HG03432 (cell line): ENCODE data around the gene GRHL1.
"Not testable (repeated sequence)": the region's sequence is repeated elsewhere in the genome, so short reads cannot be mapped to it uniquely, and the experiment has no call there.

Experiments
- ATAC-seq: cut with Tn5 transposase; IDR thresholded peaks from one replicate; pipeline ENCODE4 v1.9.1; 2021; ENCODE audit warnings: mild to moderate bottlenecking, moderate library complexity; ENCODE audit not compliant: unreplicated experiment

Gene GRHL1

DNA sequence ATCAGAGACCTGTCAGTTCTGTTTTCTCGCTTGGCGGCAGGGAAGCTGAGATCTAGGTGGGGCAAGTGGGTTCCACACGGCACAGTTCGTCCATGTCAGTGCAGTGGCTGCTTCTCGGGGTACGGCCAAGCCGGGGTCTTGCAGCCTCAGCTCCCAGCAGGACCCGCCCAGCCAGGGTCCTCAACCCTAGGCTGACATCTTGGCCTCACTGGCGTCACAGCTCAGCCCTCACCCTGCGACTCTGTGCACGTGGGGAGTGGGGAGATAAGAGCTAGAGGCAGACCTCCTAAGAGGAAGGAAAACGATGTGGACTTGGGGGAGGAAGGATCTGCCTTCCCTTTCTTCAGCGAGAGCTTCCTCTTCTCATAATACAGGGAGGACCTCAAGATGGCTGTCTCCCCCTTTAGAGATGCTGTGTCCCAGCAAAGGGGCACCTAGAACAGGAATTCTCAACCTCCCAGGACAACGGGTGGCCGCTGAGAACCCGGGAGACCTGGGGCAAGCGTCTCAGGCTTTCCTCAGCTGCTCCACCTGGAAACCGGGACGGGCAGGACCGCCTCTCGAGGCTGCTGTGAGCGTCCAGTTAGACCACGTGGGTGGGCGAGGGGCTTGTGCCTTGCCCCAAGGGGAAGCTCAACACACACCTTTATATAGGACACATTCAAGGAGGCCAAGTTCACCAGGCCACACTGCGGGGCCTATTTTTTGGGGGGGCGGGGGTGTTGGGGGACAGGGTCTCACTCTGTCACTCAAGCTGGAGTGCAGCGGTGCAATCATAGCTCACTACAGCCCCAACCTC is 68.3 kb downstream of the GRHL1 start:
- no peak for ATAC-seq

DNA sequence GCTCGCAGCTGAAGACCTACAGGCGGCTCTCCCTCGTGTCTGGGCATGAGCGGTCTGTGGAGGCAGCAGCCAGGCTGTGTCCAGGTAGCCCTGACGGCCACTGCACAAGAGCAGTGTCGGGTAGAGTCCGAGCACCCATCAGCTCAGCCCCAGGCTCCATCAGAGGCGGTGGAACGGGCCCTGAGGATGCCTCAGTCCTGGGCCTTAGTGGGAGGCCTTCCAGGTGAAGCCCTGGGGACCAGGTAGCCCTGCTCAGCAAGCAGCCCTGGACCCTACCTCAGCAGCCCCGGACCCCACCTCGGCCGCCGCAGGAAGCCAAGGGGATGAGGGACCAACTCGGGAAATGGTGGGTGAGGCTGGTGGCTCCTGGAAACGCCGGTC is 70.5 kb downstream of the GRHL1 start:
- no peak for ATAC-seq

DNA sequence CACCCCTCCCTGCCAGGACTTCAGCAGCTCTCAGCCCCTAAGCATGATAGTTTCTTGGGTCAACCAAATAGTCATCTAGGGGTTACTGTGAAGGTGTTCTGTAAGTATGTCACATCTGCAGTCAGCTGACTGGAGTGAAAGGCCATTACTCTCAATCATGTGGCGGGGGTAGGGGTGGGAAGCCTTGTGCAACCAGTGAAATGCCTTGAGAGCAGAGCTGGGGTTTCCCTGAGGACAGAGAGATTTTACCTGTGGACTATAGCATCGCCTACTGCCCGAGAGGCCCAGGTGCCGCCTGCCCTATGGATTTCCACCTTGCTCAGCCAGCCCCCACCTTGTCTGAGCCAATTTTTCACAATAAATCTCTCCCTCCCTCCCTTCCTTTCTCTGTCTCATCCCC is 71.0 kb downstream of the GRHL1 start:
- ATAC-seq = no peak

DNA sequence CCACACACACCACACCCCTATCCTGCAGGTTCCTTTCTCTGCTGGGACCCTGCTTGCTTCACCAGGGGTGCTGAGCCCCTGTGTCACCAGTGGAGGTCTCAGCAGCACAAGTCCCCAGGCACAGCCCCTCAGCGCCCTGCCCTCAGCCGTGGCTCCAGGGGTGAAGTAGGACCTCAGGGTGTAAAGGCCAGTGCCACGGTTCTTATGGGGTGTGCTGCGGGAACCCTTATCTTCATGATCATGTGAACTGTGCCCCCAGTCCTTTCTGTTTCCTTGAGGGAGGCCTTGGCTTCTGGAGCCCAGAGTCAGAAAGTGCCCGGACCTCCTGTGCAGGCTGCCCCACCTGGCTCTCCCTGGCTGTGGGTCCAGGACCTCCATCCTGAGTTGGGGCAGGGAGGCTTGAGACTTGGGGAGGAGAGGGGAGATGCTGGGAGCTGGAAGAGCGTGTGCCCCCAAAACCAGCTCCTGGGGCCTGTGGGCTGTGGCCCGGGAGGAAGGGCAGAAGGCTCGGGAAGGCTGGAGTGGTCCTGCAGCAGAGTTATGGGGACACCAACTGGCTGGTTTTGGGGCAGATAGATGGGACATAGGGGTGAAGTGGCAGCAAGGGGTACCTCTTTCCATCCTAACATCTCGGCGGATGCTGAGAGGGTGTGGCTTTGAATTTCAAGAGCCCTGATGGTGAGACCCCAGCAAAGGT is 71.6 kb downstream of the GRHL1 start:
- ATAC-seq = no peak

DNA sequence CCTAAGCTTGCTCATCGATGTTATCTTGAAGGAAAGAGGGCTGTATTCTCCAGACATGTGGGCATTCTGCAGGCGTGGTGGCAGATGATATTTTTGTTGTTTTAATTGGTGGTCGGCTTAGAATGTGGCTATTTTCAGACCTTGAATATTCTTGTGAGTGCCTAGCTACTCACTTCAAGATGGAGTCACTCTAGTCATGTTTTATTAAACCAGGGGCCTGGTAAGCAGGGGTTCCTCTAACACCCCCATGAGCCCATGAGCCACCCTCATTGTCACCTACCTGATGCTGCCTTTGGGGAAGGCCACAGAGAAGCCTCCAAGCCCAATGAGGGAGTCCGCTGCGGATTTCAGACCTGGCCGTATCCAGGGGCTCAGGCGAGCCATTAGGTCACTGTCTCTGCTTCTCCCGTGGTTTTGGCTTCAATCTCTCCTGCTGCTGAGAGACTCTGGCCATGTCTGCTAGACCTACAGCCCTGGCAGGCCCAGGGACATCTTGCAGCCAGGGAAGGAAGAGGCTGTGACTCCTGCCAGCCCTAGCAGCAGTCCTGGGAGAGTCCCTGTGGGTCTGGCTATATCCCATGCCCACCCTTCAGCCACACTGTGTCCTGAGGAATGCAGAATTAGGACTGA is 75.6 kb downstream of the GRHL1 start:
- ATAC-seq = no peak

DNA sequence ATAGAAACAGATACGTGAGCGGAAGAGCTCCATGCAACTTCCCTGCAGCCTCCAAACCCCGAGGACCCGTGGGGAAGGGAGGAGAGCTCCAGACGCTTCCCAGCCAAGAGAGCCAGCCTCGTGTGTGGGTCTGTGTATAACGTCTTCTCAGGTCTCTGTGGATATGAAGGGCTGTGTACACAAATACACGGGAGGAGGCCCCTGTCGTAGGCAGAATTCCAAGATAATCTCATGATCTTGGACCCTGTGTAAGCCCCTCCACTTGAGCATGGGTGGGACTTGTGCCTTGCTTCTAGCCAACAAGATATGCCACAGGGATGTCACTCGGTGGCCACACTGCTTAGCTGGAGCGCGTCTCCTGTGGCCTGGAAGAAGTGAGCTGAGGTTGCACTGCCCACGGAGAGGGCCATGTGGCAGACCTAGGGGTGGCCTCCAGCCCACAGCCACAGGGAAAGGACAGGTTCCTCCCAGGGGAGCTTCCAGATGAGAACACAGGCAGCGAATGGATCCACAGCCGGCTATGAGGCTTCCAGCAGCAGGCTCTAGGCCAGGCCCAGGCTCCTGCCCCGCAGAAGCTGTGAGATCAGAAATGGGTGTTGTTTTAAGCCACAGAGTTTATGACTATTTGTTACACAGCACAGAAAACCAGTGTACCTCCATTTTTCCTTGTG is 76.3 kb downstream of the GRHL1 start:
- no peak for ATAC-seq

DNA sequence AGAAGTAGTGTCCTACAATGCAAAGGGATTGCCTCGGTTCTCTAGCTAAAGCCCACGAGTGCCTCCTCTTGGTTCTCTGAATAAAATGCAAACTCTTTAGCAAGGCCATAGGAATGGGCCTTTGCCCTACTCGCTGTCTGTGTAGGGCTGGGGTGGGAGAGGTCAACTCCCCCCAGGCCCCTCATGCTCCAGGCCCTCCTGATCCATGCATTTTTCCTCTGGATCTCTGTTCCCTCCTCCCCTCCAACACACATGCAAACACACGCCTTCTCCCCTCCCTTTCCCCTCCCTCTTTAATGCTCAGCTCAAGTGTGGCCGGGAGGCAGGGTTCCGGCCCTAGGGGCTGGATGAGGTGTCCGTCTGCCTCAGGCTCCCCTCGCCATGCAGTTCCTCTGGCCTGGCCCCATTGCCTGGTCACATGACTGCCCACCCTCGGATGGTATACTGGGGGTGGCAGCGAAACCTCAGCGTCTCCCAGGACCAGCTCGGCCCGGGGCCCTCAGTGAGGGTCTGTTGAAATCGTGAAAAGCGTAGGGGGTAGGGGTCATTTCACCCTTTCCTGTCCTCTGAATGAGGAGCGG is 77.0 kb downstream of the GRHL1 start:
- no peak for ATAC-seq

DNA sequence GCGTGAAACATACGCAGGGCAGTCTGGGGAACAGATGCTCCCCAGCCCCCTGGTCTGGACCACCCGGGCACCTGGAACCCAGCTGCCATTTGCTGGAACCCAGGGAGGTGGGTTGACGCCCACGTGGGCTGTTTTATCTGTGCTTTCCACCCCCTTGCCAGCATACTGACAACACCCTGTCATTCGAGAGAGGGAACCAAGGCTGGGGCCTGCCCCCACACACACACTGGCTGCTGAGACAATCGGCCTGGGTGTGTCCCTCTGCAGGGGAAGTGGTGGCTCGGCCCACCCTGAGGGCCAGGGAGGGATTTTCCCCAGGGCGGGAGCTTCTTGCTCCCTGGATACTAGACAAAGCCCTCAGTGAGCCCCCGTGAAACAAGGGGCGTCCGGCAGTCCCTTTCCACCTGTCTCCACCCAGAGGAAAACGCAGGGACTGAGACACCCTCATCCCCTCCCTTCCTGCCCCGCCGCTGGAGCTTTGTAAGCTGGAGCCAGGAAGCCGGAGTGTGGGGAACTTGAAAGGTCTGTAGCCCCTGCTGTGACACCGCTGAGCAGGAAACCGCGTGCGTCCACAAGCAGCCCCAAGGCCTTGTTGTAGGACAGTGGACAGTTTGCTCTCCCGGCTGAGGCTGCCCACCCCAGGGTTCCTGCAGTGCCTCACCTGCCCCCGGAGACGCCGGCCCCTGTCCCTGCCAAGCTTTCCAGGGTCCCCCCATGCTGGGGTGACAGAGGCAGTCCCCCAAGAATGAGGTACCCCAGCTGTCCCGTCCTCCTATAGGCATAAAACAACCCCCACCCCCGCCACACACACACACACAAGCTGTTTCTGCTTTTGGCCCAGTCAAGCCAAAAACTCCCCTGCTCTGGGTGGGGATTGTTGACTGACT is 77.7 kb downstream of the GRHL1 start:
- peak; percentile 79 for ATAC-seq

DNA sequence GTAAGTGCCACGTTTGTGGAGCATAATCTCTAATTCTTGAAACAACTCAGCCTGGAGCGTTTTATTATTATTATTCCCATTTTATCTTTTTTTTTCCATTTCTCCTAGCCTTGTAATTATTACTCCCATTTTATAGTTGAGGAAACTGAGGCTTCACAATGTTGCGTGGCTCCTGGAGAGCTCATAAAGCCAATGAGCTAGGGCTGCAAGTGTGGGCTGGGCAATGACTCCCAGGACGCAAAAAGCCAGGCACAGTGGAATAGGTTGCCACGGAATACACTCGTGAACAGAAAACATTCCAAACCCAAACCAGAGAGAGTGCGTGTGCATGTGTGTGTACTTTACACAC is 78.4 kb downstream of the GRHL1 start:
- ATAC-seq = no peak

DNA sequence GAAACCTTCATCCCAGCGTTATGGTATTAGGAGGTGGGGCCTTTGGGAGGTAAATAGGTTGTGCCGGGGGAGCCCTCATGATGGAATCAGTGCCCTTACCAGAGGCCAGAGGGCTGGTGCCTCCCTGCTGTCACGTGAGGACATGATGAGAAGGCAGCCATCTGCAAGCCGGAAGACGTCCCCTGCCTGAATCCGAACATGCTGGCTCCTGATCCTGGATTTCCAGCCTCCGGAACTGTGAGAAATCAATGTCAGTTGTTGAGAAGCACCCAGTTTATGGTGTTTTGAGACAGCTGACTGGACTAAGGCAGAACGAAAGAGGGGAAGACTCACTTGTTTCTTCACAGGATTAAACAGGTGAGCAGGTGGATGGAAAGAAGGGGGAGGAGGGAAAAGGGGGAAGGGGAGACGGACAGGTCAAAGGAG is 78.8 kb downstream of the GRHL1 start:
- ATAC-seq = no peak

DNA sequence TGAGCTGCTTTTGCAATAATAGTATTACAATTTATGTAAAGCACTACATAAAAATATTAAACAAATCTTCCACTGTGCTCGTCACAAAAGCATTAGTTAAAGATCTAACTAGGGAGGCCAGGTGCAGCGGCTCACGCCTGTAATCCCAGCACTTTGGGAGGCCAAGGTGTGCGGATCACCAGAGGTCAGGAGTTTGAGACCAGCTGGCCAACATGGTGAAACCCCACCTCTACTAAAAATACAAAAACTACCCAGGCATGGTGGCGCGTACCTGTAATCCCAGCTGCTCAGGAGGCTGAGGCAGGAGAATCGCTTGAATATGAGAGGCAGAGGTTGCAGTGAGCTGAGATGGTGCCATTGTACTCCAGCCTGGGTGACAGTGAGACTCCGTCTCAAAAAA is 79.3 kb downstream of the GRHL1 start:
- ATAC-seq = not testable (repeated sequence)

DNA sequence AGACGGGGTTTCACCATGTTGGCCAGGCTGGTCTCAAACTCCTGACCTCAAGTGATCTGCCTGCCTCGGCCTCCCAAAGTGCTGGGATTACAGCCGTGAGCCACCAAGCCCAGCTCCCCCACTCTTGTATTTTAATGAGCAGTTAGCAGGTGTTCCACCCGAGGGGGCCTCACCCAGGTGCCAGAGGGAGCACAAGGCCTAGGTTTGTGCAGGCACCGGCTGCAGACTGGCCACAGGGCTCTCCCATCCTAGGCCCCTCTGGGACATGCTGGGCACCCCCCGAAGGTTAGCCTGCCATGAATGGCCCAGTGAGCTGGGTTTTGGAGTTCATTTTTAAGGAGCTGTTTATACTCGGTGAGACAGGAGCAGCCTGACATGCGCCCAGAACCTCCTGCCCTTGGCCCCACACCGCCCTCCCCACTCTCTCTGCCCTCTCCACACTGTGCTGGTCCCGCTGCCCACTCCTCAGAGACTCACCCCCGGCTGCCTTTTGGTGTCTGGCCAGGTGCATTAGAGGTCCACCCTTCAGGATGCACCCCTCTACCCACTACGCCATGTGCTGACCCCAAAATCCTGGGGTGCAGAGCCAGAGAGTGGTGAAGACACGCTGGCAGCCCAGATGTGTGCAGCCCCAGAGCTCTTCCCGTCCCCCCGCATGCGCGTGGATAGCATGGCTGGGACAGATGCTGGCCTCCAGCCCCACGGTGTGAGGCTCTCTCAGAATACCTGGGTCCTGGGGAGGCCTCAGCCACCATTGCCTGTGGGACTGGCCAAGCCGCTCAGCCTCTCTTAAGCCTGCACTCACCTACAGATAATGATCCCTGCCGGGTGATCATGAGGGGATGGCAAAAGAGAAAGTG is 80.6 kb downstream of the GRHL1 start:
- no peak for ATAC-seq

DNA sequence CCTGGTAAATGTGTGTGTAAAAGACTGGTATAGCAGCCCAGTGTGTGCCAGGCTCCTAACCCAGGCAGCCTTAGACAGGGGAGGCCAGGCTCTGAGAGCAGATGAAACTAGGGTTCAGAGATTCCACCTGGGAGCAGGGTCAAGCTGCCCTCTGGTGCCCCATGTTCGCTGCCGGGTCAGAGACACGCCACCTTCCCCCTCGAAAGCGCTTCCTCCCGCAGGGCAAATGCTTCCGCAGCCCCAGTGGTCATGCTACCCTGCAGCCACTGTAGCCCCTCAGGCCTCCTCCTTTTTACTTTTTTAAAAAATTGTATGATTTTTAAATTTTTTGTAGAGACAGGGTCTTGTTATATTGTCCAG is 81.2 kb downstream of the GRHL1 start:
- ATAC-seq = no peak

DNA sequence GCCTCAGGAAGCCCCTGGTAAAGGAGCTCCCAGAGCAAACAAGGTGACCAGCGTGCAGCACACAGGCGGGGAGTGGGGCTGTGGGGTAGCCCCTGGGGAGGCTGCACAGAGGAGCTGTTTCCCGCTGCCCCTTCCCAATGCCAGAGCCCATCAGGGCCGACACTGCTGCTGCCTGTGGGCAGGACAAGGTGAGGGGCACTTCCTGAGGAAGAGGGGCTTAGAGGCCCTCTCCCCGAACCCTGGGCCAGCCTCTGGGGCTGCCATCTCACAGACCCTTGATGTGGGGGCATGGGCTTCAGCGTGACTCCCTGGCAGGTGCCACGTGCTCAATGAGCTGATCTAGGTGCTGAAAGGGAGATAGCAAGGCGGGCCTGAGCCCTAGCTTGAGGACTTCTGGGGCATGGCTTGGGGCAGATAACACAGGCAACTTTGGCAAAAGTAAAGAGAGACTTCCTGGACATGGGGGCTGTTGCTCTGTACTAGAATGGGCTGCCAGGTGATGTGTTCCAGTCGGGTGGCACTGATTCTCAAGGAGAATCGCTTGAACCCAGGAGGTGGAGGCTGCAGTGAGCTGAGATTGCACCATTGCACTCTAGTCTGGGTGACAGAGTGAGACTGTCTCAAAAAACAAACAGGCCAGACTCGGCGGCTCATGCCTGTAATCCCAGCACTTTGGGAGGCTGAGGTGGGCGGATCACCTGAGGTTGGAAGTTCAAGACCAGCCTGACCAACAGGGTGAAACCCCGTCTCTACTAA is 81.9 kb downstream of the GRHL1 start:
- no peak for ATAC-seq

DNA sequence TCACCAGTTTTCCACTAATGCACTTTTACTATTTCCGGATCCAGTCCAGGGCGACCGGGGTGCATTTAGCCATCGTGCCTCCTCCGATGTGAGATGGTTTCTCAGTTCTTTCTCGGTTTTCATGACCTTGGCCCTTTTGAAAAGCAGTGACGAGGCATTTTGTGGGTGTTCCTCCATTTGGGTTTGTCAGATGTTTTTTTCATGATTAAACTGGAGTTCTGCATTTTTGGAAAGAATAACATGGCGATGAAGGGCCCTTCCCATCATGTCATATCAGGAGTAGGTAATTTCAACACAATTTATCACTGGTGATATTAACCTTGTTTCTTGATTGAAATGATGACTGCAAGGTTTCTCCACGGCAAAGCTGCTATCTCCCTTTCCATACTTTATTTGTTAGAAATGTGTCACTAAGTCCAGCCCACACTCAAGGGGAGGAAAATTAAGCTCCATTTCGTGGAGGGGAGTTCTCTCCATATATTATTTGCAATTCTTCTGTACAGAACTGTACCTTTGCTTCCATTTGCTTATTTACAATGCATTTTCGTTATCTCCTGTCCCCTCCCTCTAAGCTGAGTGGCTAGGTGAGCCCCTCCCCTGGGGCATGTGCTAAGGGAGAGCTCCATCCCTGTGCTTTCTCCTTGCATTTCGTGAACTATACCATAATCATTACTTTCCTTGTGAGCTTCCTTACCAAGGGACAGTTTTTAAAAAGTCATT is 83.0 kb downstream of the GRHL1 start:
- ATAC-seq = no peak

DNA sequence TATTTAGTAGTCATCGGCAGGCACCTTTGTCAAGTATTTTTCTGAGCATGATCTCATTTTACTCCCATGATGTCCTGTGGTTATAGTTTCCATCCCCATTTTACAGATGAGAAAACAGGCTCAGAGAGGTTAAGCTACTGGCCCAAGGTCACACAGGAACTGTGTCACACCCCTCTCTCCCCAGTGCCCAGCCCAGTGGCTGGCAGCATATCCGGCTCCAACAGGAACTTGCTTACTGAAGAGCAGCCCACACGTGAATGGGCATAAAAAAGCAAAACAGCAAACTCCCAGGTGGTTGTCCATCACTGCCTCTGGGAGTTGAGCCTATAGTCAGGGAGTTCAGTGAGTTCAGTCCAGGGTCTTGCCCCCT is 83.5 kb downstream of the GRHL1 start:
- ATAC-seq = no peak

DNA sequence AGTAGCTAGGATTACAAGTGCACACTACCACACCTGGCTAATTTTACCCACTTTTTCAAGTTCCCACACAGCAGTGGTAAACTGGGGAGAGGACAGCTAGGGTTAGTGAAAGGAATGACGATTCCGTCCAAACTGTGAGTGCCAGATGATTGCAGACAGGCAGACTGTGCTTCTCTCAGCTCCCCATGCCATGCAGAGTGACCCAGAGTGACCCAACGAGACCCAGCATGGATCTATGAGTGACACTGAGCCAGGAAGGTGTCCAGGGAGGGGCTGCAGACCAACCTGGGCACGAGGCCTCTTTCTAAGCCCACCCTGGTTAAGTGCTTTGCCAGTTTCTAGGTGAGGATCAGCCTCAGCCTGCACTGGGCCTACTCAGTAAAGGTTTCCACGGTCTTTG is 84.1 kb downstream of the GRHL1 start:
- ATAC-seq = peak; percentile 4
